Activated naive CD8-positive, alpha-beta T cell treated with anti-CD3 and anti-CD28 coated beads, Interleukin-2, amount 10 ng/mL, durations not matched to agents 7 days and 5 days (primary cell): ENCODE results near the gene RNF138. TPM values are rescaled to one million over a fixed set of nuclear protein-coding genes. Genes with fewer than 3 reads are reported as not detected.
"Not testable (repeated sequence)": the region's sequence is repeated elsewhere in the genome, so short reads cannot be mapped to it uniquely, and the experiment has no call there.

ENCODE experiments used
- ATAC-seq: fragments of 150-1000 bp; cut with Tn5 transposase; one replicate; pipeline ENCODE4 v1.10.0; 2021; ENCODE audit warnings: low read depth, moderate library complexity
- POLR2A ChIA-PET: fragments of 350-600 bp; sonication (Branson Sonifier 250); formaldehyde crosslinking; loops from one replicate; lab custom pipeline; 2021; ENCODE audit warnings: antibody characterized with exemption; lab: Charles Lee
- DNase-seq: peaks from one replicate; pipeline ENCODE4 v3.0.0; 2021
- H3K27ac Mint-ChIP-seq: one replicate; pipeline ENCODE4 v1.8.0; 2022; ENCODE audit warnings: mild to moderate bottlenecking, mixed read lengths
- H3K27me3 Mint-ChIP-seq: one replicate; pipeline ENCODE4 v1.8.0; 2022; ENCODE audit warnings: mild to moderate bottlenecking, moderate library complexity, mixed read lengths
- H3K36me3 Mint-ChIP-seq: one replicate; pipeline ENCODE4 v1.8.0; 2021; ENCODE audit warnings: mild to moderate bottlenecking, mixed read lengths
- H3K4me1 Mint-ChIP-seq: one replicate; pipeline ENCODE4 v1.8.0; 2021; ENCODE audit warnings: mixed read lengths
- H3K4me3 Mint-ChIP-seq: one replicate; pipeline ENCODE4 v1.8.0; 2022; ENCODE audit warnings: mild to moderate bottlenecking, moderate library complexity, mixed read lengths
- H3K9me3 Mint-ChIP-seq: one replicate; pipeline ENCODE4 v1.8.0; 2021; ENCODE audit warnings: mixed read lengths
- total RNA-seq, 2 experiments: library from RNA; stranded (reverse); gene quantifications; one replicate each; pipeline ENCODE4 v1.2.3, GENCODE V29; 2021

RNF138 gene
- total RNA-seq, 2 experiments from 2014 or later: 83.6 to 86.7 TPM

- POLR2A ChIA-PET: no interaction called here
- peaks cover 25% of the 10 kb centered on the region for H3K4me1 Mint-ChIP-seq
- no peak for ATAC-seq
- DNase-seq: no peak
- no peak overlapping the region for H3K27ac Mint-ChIP-seq
- no peak overlapping the region for H3K4me3 Mint-ChIP-seq
- H3K36me3 Mint-ChIP-seq: peaks cover 14% of the 10 kb centered on the region
- no peaks in the 10 kb centered on the region for H3K9me3 Mint-ChIP-seq
- H3K27me3 Mint-ChIP-seq: no peaks in the 10 kb centered on the region
Observed at GRCh38 chr18:32081881-32082280, 9.8 kb upstream of the RNF138 start.

GRCh38 chr18:32083781-32084180 lies 7.9 kb upstream of the RNF138 start:
- no peak for ATAC-seq
- Mint-ChIP-seq H3K27ac (peak overlapping the region; percentile 82), H3K4me1 (peaks cover 33% of the 10 kb centered on the region), H3K9me3 (no peaks in the 10 kb centered on the region), H3K4me3 (peak overlapping the region; percentile 52), H3K27me3 (no peaks in the 10 kb centered on the region), H3K36me3 (peaks cover 18% of the 10 kb centered on the region)
- POLR2A ChIA-PET: interaction anchor here (1.2 to 2.7 kb wide), 4 partner anchors 12 to 141 kb away, joined by 5 to 19 read pairs (median 8); partner anchors contain the start of gene TRAPPC8
- DNase-seq: no peak

- Mint-ChIP-seq H3K27ac (no peak overlapping the region), H3K4me1 (peaks cover 35% of the 10 kb centered on the region), H3K4me3 (no peak overlapping the region), H3K36me3 (peaks cover 16% of the 10 kb centered on the region), H3K9me3 (no peaks in the 10 kb centered on the region), H3K27me3 (no peaks in the 10 kb centered on the region)
- DNase-seq (no peak), ATAC-seq (no peak)
- POLR2A ChIA-PET: interaction anchor here (1.1 to 3.1 kb wide), 2 partner anchors 55 to 68 kb away, joined by 3 to 54 read pairs; partner anchors contain the start of gene RNF125
Observed at GRCh38 chr18:32086881-32087280, 4.8 kb upstream of the RNF138 start.

GRCh38 chr18:32090831-32091230 lies 843 bp upstream of the RNF138 start:
- H3K4me3 Mint-ChIP-seq: peak overlapping the region; percentile 32
- POLR2A ChIA-PET: interaction anchor here (0.9 to 3.3 kb wide), 4 partner anchors 40 to 148 kb away, joined by 3 to 114 read pairs (median 16); partner anchors contain the start of genes RNF125 and TRAPPC8
- DNase-seq, H3K27ac Mint-ChIP-seq, H3K27me3 Mint-ChIP-seq, H3K9me3 Mint-ChIP-seq, ATAC-seq: not testable (repeated sequence)
- peaks cover 37% of the 10 kb centered on the region for H3K4me1 Mint-ChIP-seq
- H3K36me3 Mint-ChIP-seq: peaks cover 31% of the 10 kb centered on the region

- ATAC-seq (no peak), DNase-seq (no peak)
- Mint-ChIP-seq H3K36me3 (peaks cover 34% of the 10 kb centered on the region), H3K27me3 (no peaks in the 10 kb centered on the region), H3K4me3 (peak overlapping the region; percentile 96), H3K27ac (peak overlapping the region; percentile 94), H3K4me1 (peaks cover 40% of the 10 kb centered on the region), H3K9me3 (no peaks in the 10 kb centered on the region)
- POLR2A ChIA-PET: interaction anchor here (0.6 to 3.3 kb wide), 18 partner anchors 12 to 171 kb away, joined by 3 to 114 read pairs (median 5); partner anchors contain the start of genes RNF125 and TRAPPC8
Observed at GRCh38 chr18:32091325-32091723, 350 bp upstream of the RNF138 start.

GRCh38 chr18:32092422-32093101 lies 888 bp downstream of the RNF138 start:
- peaks cover 38% of the 10 kb centered on the region for H3K36me3 Mint-ChIP-seq
- peak overlapping the region; percentile 100 for H3K4me3 Mint-ChIP-seq
- H3K27me3 Mint-ChIP-seq: no peaks in the 10 kb centered on the region
- no peaks in the 10 kb centered on the region for H3K9me3 Mint-ChIP-seq
- POLR2A ChIA-PET: interaction anchor here (0.7 to 3.3 kb wide), 15 partner anchors 14 to 152 kb away, joined by 3 to 114 read pairs (median 5); partner anchors contain the start of genes RNF125 and TRAPPC8
- peaks cover 41% of the 10 kb centered on the region for H3K4me1 Mint-ChIP-seq
- H3K27ac Mint-ChIP-seq: peak overlapping the region; percentile 96
- peak; percentile 99 for DNase-seq
- peak; percentile 84 for ATAC-seq

- peak; percentile 5 for ATAC-seq
- Mint-ChIP-seq H3K27me3 (no peaks in the 10 kb centered on the region), H3K36me3 (peaks cover 36% of the 10 kb centered on the region), H3K4me1 (peaks cover 41% of the 10 kb centered on the region), H3K4me3 (peak overlapping the region; percentile 100), H3K27ac (peak overlapping the region; percentile 96), H3K9me3 (no peaks in the 10 kb centered on the region)
- POLR2A ChIA-PET: interaction anchor here (0.6 to 3.3 kb wide), 8 partner anchors 14 to 150 kb away, joined by 3 to 114 read pairs (median 4); partner anchors contain the start of genes RNF125 and TRAPPC8
- DNase-seq: peak; percentile 60
Observed at GRCh38 chr18:32093102-32093511, 1.4 kb downstream of the RNF138 start.

GRCh38 chr18:32093523-32093922 lies 1.8 kb downstream of the RNF138 start:
- Mint-ChIP-seq H3K27me3 (no peaks in the 10 kb centered on the region), H3K27ac (peak overlapping the region; percentile 96), H3K4me1 (peaks cover 41% of the 10 kb centered on the region), H3K4me3 (peak overlapping the region; percentile 100), H3K36me3 (peaks cover 36% of the 10 kb centered on the region), H3K9me3 (no peaks in the 10 kb centered on the region)
- DNase-seq: no peak
- ATAC-seq: no peak
- POLR2A ChIA-PET: interaction anchor here (0.6 to 3.3 kb wide), 5 partner anchors 43 to 151 kb away, joined by 3 to 114 read pairs (median 3); partner anchors contain the start of genes RNF125 and TRAPPC8

GRCh38 chr18:32095192-32095899 lies 3.7 kb downstream of the RNF138 start:
- DNase-seq: no peak
- no peak for ATAC-seq
- POLR2A ChIA-PET: interaction anchor here (1.0 to 1.7 kb wide), 2 partner anchors 76 kb away, joined by 5 to 8 read pairs; partner anchors contain the start of gene RNF125
- H3K9me3 Mint-ChIP-seq: no peaks in the 10 kb centered on the region
- H3K4me1 Mint-ChIP-seq: peaks cover 46% of the 10 kb centered on the region
- H3K27me3 Mint-ChIP-seq: no peaks in the 10 kb centered on the region
- H3K4me3 Mint-ChIP-seq: peak overlapping the region; percentile 100
- peak overlapping the region; percentile 76 for H3K27ac Mint-ChIP-seq
- H3K36me3 Mint-ChIP-seq: peaks cover 46% of the 10 kb centered on the region

GRCh38 chr18:32095900-32096229 lies 4.2 kb downstream of the RNF138 start:
- DNase-seq (no peak), ATAC-seq (no peak)
- POLR2A ChIA-PET: interaction anchor here (1.7 kb wide), 1 partner anchor 77 kb away, joined by 8 read pairs; the partner anchor contains the start of gene RNF125
- H3K4me1 Mint-ChIP-seq: peaks cover 48% of the 10 kb centered on the region
- H3K27ac Mint-ChIP-seq: peak overlapping the region; percentile 81
- H3K4me3 Mint-ChIP-seq: peak overlapping the region; percentile 100
- no peaks in the 10 kb centered on the region for H3K9me3 Mint-ChIP-seq
- peaks cover 49% of the 10 kb centered on the region for H3K36me3 Mint-ChIP-seq
- H3K27me3 Mint-ChIP-seq: no peaks in the 10 kb centered on the region

GRCh38 chr18:32096946-32097345 lies 5.3 kb downstream of the RNF138 start:
- DNase-seq: no peak
- Mint-ChIP-seq H3K36me3 (peaks cover 54% of the 10 kb centered on the region), H3K4me1 (peaks cover 49% of the 10 kb centered on the region), H3K27me3 (no peaks in the 10 kb centered on the region), H3K27ac (peak overlapping the region; percentile 81), H3K4me3 (peak overlapping the region; percentile 66), H3K9me3 (no peaks in the 10 kb centered on the region)
- POLR2A ChIA-PET: interaction anchor here (1.7 kb wide), 1 partner anchor 78 kb away, joined by 8 read pairs; the partner anchor contains the start of gene RNF125
- ATAC-seq: no peak

GRCh38 chr18:32104516-32104915 lies 12.8 kb downstream of the RNF138 start:
- POLR2A ChIA-PET: interaction anchor here (1.4 kb wide), 1 partner anchor 86 kb away, joined by 4 read pairs; the partner anchor contains the start of gene RNF125
- no peaks in the 10 kb centered on the region for H3K9me3 Mint-ChIP-seq
- H3K27ac Mint-ChIP-seq: no peak overlapping the region
- peaks cover 18% of the 10 kb centered on the region for H3K4me1 Mint-ChIP-seq
- no peak for DNase-seq
- H3K36me3 Mint-ChIP-seq: peaks cover 35% of the 10 kb centered on the region
- no peak overlapping the region for H3K4me3 Mint-ChIP-seq
- H3K27me3 Mint-ChIP-seq: no peaks in the 10 kb centered on the region
- ATAC-seq: no peak

- POLR2A ChIA-PET: no interaction called here
- Mint-ChIP-seq H3K36me3 (peaks cover 24% of the 10 kb centered on the region), H3K4me3 (no peak overlapping the region), H3K4me1 (peaks cover 19% of the 10 kb centered on the region), H3K27me3 (no peaks in the 10 kb centered on the region), H3K9me3 (no peaks in the 10 kb centered on the region), H3K27ac (no peak overlapping the region)
- ATAC-seq (no peak), DNase-seq (no peak)
Observed at GRCh38 chr18:32110005-32110404, 18.3 kb downstream of the RNF138 start.
